K562 (cell line): Measurements from ENCODE around the gene NRARP.

Experiments used
- ARID2 ChIP-seq: fragments of 450-650 bp; IDR thresholded peaks from 2 replicates; pipeline ENCODE4 v1.6.1; 2017; ENCODE audit warnings: antibody characterized with exemption, mild to moderate bottlenecking
- BRCA1 ChIP-seq, 2 experiments: fragments of 450-650 bp in 1 of 2; sonication (generic) in 1 of 2; formaldehyde crosslinking in 1 of 2; IDR thresholded peaks; 2 replicates each; pipeline versions ENCODE4 v1.5.0 to v1.6.1; 2017 to 2020; ENCODE audit warnings: mild to moderate bottlenecking in 1 of 2, missing genetic modification reagents in 1 of 2
- CHD4 ChIP-seq: fragments of 200-600 bp; sonication (generic); IDR thresholded peaks from 3 replicates; pipeline ENCODE4 v1.6.1; 2012; ENCODE audit warnings: low read depth, mild to moderate bottlenecking, mixed read lengths, low read length, inconsistent platforms; ENCODE audit not compliant: insufficient read depth, insufficient replicate concordance, poor library complexity, severe bottlenecking
- CREB5 ChIP-seq: fragments of 250-450 bp; sonication (Bioruptor Pico); IDR thresholded peaks from 2 replicates; pipeline ENCODE4 v1.5.0; 2020; ENCODE audit warnings: mild to moderate bottlenecking
- CTCF ChIP-seq, 3 experiments: IDR thresholded peaks in 2 of 3; conservative IDR thresholded peaks in 1 of 3; 2 replicates each; pipeline ENCODE4 v1.5.1; 2011 to 2012; ENCODE audit warnings: low read length in 3 of 3, mild to moderate bottlenecking in 3 of 3, control low read depth in 2 of 3, improper control_type of control experiment in 1 of 3, inconsistent platforms in 1 of 3, low read depth in 1 of 3, mixed read lengths in 1 of 3, moderate library complexity in 1 of 3; ENCODE audit not compliant: insufficient read depth in 2 of 3
- EZH2 ChIP-seq: IDR thresholded peaks from 2 replicates; pipeline ENCODE4 v1.6.1; 2012; ENCODE audit warnings: low read depth, mild to moderate bottlenecking, inconsistent platforms, low read length, borderline replicate concordance
- FOSL1 ChIP-seq: fragments of 200-800 bp; sonication (Bioruptor generic); conservative IDR thresholded peaks from 2 replicates; pipeline ENCODE4 v1.6.1; 2016; ENCODE audit warnings: missing genetic modification characterization, missing compliant biosample characterization
- MTA3 ChIP-seq: fragments of 450-650 bp; formaldehyde crosslinking; IDR thresholded peaks from 2 replicates; pipeline ENCODE4 v1.6.1; 2017; ENCODE audit warnings: mild to moderate bottlenecking, borderline replicate concordance
- POLR2A ChIP-seq: fragments of 450-650 bp; conservative IDR thresholded peaks from 2 replicates; pipeline ENCODE4 v1.6.1; 2016
- TBL1XR1 ChIP-seq, 2 experiments: IDR thresholded peaks; 2 replicates each; pipeline ENCODE4 v1.6.1; 2012; ENCODE audit warnings: improper control_type of control experiment in 2 of 2, low read length in 2 of 2, mild to moderate bottlenecking in 1 of 2
- ZBTB11 ChIP-seq, 3 experiments: fragments of 200-800 bp in 1 of 3; fragments of 250-450 bp in 1 of 3; fragments of 450-650 bp in 1 of 3; sonication (Bioruptor Pico) in 1 of 3; sonication (Bioruptor generic) in 1 of 3; formaldehyde crosslinking in 1 of 3; IDR thresholded peaks; 2 replicates each; pipeline versions ENCODE4 v1.6.1 to v1.8.0; 2016 to 2022; ENCODE audit warnings: mild to moderate bottlenecking in 2 of 3, missing genetic modification characterization in 2 of 3, missing compliant biosample characterization in 1 of 3, moderate library complexity in 1 of 3
- ZNF586 ChIP-seq: fragments of 450-650 bp; formaldehyde crosslinking; conservative IDR thresholded peaks from 2 replicates; pipeline ENCODE4 v1.4.0; 2020; ENCODE audit warnings: mild to moderate bottlenecking, moderate library complexity
- ZSCAN29 ChIP-seq: fragments of 450-650 bp; IDR thresholded peaks from 2 replicates; pipeline ENCODE4 v1.6.1; 2017

- TF ChIP-seq FOSL1 (tag): no peak
- no peak for TF ChIP-seq CREB5 (CRISPR knock-in tag)
- no peak for TF ChIP-seq ZBTB11 (CRISPR knock-in tag; IDR thresholded peaks at IDR 0.05)
- no peak for TF ChIP-seq TBL1XR1 (IDR thresholded peaks at IDR 0.05; ENCODE audit: low read length in 2 of 2)
- no peak for TF ChIP-seq MTA3
- TF ChIP-seq EZH2: no peak
- TF ChIP-seq ARID2: no peak
- no peak for TF ChIP-seq BRCA1 (IDR thresholded peaks at IDR 0.05)
- TF ChIP-seq BRCA1 (CRISPR knock-in tag; IDR thresholded peaks at IDR 0.05): no peak
- TF ChIP-seq CTCF (IDR thresholded peaks at IDR 0.05 in 2 of 3, conservative IDR thresholded peaks at IDR 0.05 in 1 of 3; ENCODE audit: insufficient read depth in 2 of 3, low read depth in 1 of 3, low read length in 3 of 3): no peak
- TF ChIP-seq POLR2A: no peak
- no peak for TF ChIP-seq ZNF586
- TF ChIP-seq CHD4: no peak
- TF ChIP-seq ZSCAN29: no peak
Measured at GRCh38 chr9:137303151-137303892, 1.3 kb upstream of the NRARP start.
